GM12873 (cell line): ENCODE results near the gene NEK4.

Experiments
- TF ChIP-seq, protein P1 (sequence below): IDR thresholded peaks from 2 replicates; pipeline ENCODE4 v1.5.1; 2012; ENCODE audit warnings: low read depth, mild to moderate bottlenecking, moderate library complexity, low read length, control low read depth; ENCODE audit not compliant: insufficient read depth; ENCODE audit errors: missing control alignments

The NEK4 gene

DNA sequence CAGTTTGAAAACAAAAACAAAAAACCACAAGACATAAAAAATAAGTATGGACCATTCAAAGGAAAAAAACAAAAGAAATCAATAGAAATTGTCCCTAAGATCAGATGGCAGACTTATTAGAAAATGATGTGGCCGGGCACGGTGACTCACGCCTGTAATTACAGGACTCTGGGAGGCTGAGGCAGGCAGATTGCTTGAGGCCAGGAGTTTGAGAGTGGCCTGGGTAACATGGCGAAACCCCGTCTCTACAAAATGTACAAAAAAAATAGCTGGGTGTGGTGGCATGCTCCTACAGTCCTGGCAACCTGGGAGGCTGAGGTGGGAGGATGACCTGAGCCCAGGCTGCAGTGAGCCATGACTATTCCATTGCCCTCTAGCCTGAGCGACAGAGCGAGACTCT lies 48.2 kb downstream of the NEK4 start:
- TF ChIP-seq, protein P1, sequence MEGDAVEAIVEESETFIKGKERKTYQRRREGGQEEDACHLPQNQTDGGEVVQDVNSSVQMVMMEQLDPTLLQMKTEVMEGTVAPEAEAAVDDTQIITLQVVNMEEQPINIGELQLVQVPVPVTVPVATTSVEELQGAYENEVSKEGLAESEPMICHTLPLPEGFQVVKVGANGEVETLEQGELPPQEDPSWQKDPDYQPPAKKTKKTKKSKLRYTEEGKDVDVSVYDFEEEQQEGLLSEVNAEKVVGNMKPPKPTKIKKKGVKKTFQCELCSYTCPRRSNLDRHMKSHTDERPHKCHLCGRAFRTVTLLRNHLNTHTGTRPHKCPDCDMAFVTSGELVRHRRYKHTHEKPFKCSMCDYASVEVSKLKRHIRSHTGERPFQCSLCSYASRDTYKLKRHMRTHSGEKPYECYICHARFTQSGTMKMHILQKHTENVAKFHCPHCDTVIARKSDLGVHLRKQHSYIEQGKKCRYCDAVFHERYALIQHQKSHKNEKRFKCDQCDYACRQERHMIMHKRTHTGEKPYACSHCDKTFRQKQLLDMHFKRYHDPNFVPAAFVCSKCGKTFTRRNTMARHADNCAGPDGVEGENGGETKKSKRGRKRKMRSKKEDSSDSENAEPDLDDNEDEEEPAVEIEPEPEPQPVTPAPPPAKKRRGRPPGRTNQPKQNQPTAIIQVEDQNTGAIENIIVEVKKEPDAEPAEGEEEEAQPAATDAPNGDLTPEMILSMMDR = no peak

DNA sequence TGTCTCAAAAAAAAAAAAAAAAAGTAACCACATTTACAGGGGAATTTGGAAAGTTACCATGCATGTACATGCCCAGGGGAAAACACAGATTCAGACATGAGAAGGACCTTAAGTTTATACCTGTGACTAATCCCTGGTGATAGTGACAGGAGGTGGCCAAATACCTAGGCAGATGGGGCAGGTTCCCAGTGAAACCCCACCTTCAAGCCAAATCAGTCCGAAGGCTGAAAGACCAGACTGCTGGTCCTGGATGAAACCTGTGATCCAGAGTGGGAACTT lies 49.1 kb downstream of the NEK4 start:
- TF ChIP-seq, protein P1 = no peak

DNA sequence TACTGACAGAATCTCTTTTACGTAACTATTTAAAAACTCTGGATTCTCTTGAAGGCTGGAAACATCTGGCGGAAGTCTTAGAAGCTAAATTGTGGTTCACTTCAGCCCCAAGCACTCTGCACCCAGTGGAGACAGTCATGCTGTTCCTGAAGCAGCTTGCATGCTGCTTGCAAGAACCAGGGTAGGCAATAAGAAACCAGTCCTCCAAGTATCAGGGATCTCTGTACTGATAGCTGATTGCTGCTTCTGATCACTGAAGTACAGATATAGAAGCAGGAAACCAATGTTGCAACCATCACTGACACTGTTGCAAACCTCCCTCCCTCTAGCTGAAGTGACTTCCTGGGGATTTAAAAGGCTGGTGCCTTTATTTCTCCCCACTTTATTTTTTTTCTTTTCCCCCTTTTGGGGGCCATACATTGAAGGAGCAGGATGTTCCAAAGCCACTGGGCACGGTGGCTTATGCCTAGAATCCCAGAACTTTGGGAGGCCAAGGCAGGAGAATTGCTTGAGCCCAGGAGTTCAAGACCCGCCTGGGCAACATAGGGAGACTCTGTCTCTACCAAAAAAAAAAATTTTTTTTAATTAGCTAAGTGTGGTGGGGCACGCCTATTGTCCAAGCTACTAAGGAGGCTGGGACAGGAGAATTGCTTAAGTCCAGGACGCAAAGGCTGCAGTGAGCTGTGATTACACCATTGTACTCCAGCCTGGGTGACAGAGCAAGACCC lies 49.6 kb downstream of the NEK4 start:
- TF ChIP-seq, protein P1 = no peak

DNA sequence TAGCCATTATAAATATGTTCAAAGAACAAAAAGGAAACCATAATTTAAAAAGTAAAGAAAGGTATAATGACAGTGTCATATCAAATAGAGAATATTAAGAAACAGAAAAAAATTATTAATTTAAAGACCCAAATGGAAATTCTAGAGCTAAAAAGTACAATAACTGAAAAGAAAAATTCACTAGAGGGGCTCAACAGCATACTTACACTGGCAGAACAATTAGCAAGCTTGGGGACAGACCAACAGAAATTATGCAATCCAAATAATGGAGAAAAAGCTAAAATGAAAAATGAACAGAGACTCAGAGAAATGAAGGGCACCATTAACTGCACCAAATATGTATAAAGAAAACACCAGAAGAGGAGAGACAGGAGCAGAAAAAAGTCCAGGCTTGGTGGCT lies 51.1 kb downstream of the NEK4 start:
- TF ChIP-seq, protein P1 = no peak

DNA sequence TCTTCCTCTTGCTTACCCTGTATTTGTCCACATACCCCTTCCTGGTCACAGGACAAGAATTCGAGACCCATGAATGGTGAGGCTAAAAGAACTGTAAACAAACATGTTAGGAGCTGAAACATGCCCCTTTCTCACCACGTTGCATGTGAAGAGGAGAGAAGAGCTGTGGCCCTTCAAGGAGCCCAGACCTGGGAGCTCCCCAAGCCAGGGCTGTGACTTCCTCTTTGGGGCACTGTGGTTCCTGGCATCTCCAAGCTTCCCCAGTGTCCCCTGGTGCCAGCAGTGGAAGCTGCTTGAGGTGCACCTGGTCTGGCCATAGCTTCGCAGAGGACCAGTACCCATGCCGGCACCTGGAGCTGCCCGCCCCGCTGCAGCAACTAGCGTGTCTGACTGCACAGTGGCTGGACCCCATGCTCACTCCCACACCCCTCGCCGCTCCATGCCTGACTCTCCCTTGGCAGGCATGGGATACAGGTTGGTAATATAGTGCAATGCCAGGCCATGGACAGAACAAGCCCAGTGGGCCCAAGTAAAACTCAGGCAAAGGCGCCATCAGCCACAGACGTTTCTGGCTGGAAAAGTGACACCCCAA lies 54.9 kb downstream of the NEK4 start:
- TF ChIP-seq, protein P1 = no peak

DNA sequence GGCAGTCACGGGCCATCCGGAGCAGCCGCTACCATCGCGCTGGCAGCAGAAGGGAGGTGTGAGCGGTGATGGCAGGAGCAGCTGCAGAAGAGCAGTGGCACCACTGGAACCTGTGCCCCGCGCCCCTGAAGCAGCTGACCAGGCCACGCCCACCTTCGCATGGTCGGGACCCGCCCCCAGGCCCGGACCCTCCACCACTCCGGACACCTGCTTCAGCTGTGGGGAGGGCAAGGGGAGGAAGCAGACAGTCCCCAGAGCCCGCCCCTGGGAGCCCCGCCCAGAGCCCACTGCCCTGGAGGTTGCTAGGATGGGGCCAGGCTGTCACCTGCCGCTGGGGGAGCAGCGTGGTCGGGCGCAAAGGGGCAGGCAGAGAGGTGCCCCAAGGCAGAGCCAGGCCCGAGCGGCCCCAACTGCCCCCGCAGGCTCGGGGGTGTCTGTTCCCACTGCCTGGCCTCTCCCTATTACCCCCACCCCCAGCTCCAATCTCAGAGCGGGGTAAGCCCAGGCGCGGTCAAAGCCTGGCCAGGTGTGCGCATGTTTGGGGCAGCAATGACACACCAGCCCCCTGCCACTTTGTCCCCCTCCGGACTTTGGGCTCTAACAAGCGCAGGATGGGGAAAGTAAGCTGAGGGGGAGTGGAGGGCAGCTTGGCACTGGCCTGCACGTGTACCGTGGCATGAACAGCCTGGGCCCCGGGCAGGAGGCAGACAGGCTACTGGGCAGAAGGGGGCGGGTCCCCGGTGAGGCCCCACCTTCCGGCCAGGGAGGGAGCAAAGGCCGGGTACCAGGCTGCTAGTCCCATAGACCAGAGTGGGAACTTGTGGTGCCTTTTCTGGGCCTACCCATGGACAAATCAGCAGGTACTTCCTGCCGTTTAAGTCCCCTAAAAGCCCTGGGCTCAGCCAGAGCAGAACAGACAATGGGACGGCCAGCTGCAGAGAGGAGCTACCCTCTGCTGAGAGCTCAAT lies 56.1 kb downstream of the NEK4 start:
- TF ChIP-seq, protein P1 = no peak

DNA sequence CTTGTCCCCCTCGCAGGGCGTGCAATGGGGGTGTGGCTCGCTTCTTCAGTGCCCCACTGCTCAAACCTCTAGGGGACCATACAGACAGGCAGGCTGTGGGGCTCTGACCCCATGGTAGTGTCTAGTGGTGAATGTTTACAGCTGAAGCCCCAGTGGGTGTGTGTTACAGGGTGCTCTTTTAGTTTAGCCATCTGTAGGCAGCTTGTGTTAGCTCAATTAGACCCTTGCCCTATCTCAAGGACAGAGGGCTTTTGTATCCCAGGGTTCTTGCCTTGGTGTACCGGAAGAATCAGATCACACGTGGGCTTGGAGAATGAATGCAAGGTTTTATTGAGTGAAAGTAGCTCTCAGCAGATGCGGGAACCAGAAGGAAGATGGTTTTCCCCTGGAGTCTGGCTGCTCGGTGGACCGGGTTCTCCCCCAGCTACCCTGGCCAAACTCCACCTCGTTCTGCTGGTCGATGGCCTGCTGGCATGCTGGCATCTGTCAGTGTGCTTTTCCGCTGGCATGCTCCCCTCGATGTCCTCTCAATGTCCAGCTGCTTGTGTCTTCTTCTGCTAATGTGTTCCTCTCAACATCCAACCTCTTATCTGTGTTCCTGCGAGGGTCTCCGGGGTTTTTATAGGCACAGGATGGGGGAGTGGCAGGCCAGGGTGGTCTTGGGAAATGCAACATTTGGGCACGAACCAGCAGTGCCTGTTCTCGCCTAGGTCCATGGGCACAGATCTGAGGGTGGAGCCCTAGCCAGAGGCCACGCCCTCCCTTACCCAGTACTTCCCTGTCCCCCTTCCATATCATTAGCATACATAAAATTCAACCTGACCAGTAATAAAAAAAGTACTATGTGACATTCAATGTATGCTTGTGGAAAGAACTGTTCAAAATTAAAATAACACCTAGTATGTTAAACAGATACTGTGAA lies 58.2 kb downstream of the NEK4 start:
- TF ChIP-seq, protein P1 = no peak
